H4 (cell line): ENCODE measurements around the gene HMCN2. TPM values are rescaled to one million over a fixed set of nuclear protein-coding genes. Genes with fewer than 3 reads are reported as not detected.
"Not testable (repeated sequence)": the region's sequence is repeated elsewhere in the genome, so short reads cannot be mapped to it uniquely, and the experiment has no call there.

Source experiments
- DNase-seq: peaks from one replicate; pipeline ENCODE4 v3.0.0-alpha.2; 2015; ENCODE audit warnings: low spot score
- total RNA-seq: library from RNA; depleted of rRNA; stranded (reverse); fragments of >200 nt; shearing (Covaris generic); gene quantifications from 2 replicates; pipeline ENCODE4 v1.2.3, GENCODE V29; 2014

HMCN2 gene
- total RNA-seq, 1 experiment from 2014 or later: 0.10 TPM

DNA sequence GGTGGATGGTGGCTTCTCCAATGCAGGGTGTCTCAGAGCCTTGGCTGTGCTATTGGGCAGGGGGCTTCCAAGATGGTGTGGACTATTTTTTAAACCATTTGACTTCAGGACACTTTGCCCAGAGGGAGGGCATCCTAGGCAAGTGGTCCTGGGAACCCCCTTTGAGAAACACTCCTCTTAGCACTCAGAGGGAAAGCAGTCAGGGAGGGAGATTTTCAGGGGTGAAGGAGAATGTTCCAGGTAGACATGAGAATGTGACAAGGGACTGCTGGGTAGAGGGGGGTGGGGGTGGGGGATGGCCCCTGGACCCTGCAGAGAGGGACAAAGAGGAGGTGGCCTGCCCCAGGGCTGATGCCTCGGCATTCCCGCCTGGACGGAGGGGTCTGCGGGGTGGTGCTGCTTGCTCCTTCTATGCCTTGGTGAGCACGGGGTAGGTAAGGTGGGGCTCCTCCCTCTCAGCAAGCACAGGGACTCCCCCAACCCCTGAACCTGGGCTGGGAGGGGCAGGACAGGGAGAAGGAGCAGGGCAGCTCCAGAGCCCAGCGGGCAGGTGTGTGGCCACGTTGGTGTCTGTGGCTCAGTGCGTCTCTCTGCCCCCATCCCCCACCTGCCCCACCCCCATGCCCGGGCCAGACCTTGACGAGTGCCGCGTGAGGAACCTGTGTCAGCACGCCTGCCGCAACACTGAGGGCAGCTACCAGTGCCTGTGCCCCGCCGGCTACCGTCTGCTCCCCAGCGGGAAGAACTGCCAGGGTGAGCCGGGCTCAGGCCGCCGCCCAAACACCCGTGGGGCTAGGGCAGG lies 165.4 kb downstream of the HMCN2 start:
- no peak for DNase-seq

GRCh38 chr9:130431536-130432303 lies 166.2 kb downstream of the HMCN2 start:
- no peak for DNase-seq

DNA sequence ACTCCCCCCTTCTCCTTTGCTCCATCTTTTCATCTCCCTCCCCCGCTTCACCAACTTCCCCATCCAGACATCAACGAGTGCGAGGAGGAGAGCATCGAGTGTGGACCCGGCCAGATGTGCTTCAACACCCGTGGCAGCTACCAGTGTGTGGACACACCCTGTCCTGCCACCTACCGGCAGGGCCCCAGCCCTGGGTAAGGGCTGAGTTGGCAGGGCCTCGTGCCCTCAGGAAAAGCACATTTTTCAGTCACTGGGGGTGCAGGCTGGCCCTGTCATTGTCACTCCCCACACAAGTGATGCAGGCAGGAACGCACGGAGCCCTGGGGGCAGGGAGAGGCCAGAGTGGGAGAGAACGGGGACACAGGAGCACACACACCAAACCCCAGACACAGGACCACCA lies 166.8 kb downstream of the HMCN2 start:
- DNase-seq: no peak

GRCh38 chr9:130432796-130433167 lies 167.2 kb downstream of the HMCN2 start:
- no peak for DNase-seq

DNA sequence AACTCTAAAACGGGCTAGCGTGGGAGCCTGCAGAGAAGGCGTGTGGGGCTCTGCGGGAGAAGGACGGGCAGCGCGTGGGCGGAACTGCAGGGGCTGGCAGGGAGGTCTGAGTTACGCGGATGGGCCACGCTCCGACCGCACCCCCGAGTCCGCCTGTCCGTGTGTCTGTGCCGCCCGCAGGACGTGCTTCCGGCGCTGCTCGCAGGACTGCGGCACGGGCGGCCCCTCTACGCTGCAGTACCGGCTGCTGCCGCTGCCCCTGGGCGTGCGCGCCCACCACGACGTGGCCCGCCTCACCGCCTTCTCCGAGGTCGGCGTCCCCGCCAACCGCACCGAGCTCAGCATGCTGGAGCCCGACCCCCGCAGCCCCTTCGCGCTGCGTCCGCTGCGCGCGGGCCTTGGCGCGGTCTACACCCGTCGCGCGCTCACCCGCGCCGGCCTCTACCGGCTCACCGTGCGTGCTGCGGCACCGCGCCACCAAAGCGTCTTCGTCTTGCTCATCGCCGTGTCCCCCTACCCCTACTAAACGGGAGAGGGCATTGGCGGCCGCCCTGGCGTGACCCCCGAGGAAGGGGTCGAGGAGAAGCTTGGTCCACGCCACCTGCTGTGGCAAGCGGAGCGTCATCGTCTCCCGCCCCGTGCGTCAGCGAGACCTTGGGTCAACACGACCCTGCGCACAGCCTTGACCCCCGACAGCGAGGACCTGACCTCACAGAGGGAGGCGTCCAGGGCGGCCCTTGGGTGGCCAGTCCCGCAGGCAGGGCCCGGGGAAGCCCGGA lies 167.8 kb downstream of the HMCN2 start:
- no peak for DNase-seq

- no peak for DNase-seq
These were observed 168.3 kb downstream of the HMCN2 start for GRCh38 chr9:130433947-130434262.

GRCh38 chr9:130434656-130435055 lies 169.1 kb downstream of the HMCN2 start:
- not testable (repeated sequence) for DNase-seq

- no peak for DNase-seq
These were observed 171.6 kb downstream of the HMCN2 start for GRCh38 chr9:130437011-130437789.

DNA sequence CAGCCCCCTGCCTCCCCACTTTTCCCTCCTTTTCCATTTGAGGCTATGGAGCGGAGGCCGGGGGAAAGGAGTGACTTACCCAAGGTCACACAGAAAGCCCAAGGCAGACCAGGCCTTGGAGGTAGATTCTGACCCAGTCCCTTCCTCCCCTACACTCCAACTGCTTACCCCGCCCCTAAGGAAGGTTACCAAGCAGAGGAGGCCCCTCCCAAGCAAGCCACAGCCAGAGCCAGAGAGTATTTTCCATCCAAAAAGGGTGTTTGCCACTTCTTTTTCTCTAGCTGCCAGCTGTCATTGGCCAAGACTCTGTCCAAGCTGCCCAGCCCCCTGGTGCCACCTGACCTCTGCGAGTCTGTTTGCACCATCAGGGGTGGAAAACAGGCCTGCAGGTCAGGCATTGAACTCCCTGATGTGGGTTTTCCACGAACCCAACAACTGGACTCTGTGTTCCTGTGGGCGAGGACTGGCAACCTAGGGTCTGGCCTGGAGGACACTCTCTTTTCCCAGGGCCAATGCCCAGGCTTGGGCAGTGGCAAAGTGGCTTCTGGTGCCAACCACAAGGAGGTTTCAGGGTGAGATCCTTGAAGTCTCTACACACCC lies 172.9 kb downstream of the HMCN2 start:
- DNase-seq: no peak

GRCh38 chr9:130441031-130441430 lies 175.5 kb downstream of the HMCN2 start:
- no peak for DNase-seq

DNA sequence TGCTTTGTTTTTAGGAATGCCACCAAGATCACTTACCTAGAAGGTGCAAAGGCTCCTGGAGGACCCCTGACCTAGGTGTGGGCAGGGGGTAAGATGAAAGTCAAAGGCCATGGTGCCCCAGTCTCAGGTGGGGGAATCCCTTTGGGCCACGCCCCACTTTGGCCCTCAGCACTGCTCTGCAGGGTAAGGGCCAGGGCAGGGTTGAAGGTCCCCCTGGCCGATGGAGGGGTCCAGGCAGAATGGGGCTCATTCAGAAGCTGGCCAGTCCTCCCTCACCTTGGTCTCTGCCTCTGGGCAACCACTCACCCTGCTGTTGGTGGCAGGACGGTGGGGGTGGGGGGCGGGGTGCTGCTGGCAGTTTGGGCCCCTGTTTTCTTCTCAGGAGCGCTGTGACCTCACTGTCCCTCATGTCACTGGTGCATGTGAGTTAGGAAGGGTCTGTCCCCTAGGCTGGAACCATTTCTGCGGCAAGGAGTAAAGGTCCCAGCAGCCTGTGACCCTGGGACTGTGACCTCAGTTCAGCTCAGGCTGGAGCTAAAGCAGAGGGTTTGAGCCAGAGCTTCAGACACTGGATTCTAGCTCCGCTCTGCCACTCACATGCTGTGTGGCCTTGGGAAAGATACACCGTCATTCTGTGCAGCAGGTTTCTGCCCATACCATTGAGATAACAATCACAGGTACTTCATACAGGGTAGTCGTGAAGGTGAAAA lies 177.3 kb downstream of the HMCN2 start:
- no peak for DNase-seq

- DNase-seq: no peak
These were observed 177.9 kb downstream of the HMCN2 start for GRCh38 chr9:130443456-130443801.

DNA sequence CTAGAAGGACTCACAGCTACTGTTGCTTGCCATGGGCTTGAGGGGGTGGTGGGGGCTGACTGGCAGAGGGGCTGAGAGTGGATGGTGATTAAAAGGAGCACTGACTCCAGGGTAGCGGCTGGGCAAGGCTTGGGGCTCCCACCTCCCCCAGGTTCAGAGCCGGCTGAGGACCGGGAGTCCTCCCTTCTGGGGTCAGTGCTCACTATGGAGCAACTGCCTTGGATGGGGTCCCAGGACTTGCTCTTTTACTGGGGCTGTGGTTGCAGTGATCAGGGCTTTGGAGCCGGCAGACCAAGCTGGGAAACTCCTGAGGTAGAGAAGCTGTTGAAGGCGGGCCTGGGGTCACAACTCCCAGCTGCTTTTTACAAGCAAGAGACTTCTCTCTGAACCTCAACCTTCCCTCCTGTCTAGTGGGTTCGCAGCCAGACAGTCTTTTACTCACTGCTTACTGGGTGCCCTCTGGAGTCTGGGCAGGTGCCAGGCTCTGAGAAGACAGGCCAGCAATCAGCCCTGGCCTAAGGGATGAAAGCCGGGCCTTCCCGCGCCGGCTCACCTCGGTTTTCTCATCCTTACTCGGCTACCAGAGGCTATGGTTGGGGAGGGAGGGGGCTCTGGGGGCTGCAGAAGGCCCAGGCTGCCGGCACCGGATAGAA lies 178.4 kb downstream of the HMCN2 start:
- DNase-seq: no peak

DNA sequence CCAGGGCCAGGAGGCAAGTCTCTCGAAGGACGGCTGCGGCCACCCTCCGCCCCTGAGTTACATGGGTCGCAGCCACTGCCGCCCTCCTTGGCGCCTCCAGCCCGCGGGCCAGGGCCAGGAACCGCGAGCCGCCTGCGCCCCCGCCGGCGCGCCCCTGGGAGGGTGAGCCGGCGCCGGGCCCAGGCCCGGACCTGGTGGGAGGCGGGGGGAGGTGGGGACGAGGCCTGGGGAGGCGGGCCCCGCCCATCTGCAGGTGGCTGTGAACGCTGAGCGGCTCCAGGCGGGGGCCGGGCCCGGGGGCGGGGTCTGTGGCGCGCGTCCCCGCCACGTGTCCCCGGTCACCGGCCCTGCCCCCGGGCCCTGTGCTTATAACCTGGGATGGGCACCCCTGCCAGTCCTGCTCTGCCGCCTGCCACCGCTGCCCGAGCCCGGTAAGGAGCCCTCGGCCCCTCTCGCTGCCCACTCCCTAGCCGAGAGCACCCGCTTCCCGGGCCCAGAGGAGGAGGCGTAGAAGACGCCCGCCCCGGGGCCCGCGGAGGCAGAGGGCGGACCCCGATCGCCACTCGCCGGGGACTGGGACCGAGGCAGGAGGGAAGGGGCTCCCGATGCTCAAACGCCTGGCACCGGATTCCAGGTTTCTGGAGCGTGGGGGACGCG lies 179.1 kb downstream of the HMCN2 start, which contains the start of gene ASS1:
Gene ASS1, plus strand, starts transcription at position 397 of the 657 bp plus-strand sequence. CDS start 7,268 bp downstream, outside the sequence.
- no peak for DNase-seq

GRCh38 chr9:130445268-130445983 lies 179.9 kb downstream of the HMCN2 start:
- DNase-seq: no peak

GRCh38 chr9:130446101-130446861 lies 180.7 kb downstream of the HMCN2 start:
- DNase-seq: peak; percentile 67

DNA sequence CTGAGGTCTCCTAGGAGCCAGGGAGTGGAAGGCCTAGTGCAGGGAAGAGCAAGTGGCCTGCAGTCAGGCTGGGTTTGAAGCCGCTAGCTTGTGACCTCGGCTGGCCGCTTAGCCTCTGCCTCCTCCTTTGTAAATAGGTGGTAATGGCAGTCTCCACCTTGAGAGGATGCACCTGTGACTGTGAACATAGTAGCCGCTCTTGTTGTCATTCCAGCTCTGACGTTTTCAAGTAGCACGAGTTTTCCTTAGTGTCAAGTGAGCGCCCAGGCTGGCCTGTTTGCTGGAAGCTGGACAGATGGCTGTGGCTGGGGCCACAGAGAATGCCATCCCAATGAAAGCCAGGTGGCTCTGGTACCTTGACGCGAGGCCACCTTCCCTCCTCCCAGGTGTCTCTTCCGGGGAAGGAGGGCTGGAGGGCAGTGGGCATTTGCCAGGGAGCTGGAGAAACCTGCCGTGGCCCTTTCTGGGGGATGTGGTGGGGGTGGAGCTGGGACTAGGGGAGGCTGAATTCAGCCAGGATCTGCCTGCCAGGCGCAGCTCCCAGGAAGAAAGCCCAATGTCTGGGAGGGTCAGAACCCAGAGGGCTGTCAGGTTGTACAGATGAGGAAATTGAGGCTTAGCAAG lies 181.7 kb downstream of the HMCN2 start:
- DNase-seq: no peak
